HG03521 (cell line): ENCODE data around the gene FOLR2.
"Not testable (repeated sequence)": the region's sequence is repeated elsewhere in the genome, so short reads cannot be mapped to it uniquely, and the experiment has no call there.

Experiments
- ATAC-seq: cut with Tn5 transposase; IDR thresholded peaks from one replicate; pipeline ENCODE4 v1.9.1; 2021; ENCODE audit warnings: mild to moderate bottlenecking, moderate library complexity; ENCODE audit not compliant: unreplicated experiment

The FOLR2 gene

DNA sequence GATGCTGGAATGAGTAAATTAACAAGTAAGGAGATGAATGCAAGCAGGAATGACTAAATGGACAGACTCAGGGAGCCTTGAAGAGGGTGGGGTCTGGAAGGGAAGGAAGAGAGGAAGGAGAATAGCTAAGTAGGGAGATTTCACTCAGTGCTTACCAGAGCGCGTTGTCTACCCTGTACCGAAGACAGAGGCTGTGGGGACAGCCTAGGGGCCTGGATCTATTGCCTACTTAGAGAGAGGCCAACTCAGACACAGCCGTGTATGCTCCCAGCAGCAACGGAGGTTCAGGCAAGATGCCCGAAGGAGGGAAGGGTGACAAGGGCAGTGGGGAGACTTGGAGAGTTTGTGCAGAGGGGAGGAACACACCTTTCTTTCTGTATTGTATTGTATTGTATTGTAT lies at the start of gene FOLR2:
FOLR2 (plus strand) TSS at position 157 of the 400 bp plus-strand sequence. CDS start 1,791 bp downstream, outside the sequence.
- no peak for ATAC-seq

DNA sequence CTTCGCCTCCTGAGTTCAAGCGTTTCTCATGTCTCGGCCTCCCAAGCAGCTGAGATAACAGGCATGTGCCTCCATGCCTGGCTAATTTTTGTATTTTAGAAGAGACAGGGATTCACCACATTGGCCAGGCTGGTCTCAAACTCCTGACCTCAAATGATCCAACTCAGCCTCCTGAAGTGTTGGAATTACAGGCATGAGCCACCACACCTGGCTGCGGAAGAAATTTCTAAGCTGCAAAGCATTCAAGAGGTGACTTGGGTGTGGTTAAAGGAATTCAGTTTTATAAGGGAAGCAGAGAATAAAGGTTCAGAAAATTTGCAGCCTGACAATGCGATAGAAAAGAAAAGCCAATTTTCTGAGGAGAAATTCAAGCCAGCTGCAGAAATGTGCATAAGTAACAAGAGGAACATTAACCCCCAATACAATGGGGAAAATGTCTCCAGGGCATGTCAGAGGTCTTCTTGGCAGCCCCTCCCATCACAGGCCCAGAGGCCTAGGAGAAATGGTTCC lies 47.5 kb upstream of the FOLR2 start:
- ATAC-seq = not testable (repeated sequence)

- not testable (repeated sequence) for ATAC-seq
Measured at GRCh38 chr11:72169754-72170153, 46.8 kb upstream of the FOLR2 start.

GRCh38 chr11:72172043-72172442 lies 44.6 kb upstream of the FOLR2 start:
- not testable (repeated sequence) for ATAC-seq

DNA sequence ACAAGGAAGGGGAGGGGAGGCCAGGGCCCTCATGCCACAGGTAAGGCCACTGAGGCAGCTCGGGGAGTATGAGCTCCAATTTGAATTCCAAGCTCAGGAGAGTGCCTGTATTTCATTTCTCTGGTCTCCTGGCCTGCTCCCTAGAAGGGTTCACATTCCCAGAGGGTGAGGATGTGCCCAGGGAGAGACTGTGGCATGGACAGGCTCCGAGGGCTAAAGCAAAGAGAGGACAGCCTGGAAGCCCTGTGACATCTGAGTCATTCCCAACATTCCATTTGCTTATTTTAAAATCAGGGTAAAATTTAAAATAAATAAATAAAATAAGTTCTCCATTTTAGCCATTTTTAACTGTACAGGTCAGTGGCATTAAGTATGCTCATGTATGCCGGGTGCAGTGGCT lies 43.3 kb upstream of the FOLR2 start:
- ATAC-seq = no peak

GRCh38 chr11:72174302-72175070 lies 42.1 kb upstream of the FOLR2 start:
- no peak for ATAC-seq

DNA sequence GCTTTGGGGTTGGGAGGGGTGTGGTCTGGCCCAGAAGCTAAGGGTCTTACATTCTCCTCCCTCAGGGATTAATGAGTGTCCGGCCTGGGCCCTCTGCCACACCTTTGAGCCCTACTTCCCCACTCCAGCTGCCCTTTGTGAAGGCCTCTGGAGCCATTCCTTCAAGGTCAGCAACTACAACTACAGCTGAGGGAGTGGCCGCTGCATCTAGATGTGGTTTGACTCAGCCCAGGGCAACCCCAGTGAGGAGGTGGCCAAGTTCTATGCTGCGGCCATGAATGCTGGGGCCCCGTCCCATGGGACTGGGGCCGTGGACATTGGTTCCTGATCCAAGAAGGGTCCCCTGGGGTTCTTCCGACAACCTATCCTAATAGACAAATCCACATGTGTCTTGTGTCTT lies 38.9 kb upstream of the FOLR2 start:
- no peak for ATAC-seq

- ATAC-seq = no peak
Measured at GRCh38 chr11:72179049-72179803, 37.4 kb upstream of the FOLR2 start.

GRCh38 chr11:72179804-72180396 lies 36.7 kb upstream of the FOLR2 start:
- no peak for ATAC-seq

- not testable (repeated sequence) for ATAC-seq
Measured at GRCh38 chr11:72180892-72181552, 35.6 kb upstream of the FOLR2 start.

GRCh38 chr11:72181553-72181958 lies 35.0 kb upstream of the FOLR2 start:
- ATAC-seq = not testable (repeated sequence)

DNA sequence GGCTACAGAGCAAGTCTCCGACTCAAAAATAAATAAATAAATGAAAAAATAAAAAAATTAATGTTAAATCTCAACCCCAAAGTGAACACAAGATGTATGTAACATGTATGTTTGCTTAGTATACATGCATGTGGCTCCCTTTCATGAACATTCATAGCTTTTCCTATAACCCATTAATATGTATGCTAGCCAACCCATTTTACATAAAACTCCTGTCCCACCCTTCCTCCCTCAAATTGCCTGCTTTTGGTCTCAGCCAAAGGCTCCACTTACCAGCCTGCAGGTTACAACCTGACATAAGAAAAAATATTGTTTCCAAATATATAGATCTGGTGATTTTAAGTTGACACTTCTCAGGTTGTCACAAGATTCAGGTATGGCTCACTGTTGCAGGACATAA lies 28.3 kb upstream of the FOLR2 start:
- no peak for ATAC-seq

- no peak for ATAC-seq
Measured at GRCh38 chr11:72189455-72190250, 26.9 kb upstream of the FOLR2 start.

DNA sequence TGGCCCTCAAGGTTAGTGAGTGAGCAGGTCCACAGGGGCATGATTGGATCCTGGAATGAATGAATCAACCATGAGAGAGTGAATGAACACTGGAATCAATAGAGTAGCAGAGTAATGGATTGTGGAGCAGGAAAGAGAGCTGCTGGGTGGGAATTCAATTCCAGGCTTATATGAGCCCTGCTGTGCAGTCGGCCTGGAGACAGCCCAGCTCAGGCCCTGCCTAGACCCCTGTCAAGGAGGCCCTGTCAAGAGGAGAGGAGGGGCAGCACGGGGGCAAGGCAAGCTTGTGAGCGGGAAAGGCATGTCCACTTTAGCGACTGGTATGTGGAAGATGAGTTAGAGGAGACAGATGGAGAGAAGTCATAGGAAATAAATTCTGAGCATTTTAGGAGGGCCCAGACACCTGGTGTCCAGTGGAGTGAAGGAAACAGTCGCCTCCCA lies 25.9 kb upstream of the FOLR2 start:
- ATAC-seq = no peak

GRCh38 chr11:72191961-72192381 lies 24.6 kb upstream of the FOLR2 start, which contains the start of gene FOLR1:
TSS of gene FOLR1 (plus strand) at chr11:72192140. CDS start at chr11:72192174, 34 bp downstream.
- ATAC-seq = no peak

GRCh38 chr11:72195518-72196270 lies 20.9 kb upstream of the FOLR2 start:
- ATAC-seq = no peak

- not testable (repeated sequence) for ATAC-seq
Measured at GRCh38 chr11:72201445-72201844, 15.1 kb upstream of the FOLR2 start.

DNA sequence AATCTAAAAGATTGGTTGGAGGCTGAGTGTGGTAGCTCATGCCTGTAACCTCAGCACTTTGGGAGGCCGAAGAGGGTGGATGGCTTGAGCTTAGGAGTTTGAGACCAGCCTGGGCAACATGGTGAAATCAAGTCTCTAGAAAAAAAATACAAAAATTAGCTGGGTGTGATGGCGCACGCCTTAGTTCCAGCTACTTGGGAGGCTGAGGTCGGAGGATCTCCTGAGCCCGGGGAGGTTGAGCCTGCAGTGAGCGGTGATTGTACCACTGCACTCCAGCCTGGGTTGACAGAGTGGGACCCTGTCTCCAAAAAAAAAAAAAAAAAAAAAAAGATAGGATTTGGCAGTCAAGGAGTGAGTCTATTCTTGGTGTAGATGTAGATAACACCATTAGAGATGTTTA lies 14.0 kb upstream of the FOLR2 start:
- ATAC-seq = no peak

DNA sequence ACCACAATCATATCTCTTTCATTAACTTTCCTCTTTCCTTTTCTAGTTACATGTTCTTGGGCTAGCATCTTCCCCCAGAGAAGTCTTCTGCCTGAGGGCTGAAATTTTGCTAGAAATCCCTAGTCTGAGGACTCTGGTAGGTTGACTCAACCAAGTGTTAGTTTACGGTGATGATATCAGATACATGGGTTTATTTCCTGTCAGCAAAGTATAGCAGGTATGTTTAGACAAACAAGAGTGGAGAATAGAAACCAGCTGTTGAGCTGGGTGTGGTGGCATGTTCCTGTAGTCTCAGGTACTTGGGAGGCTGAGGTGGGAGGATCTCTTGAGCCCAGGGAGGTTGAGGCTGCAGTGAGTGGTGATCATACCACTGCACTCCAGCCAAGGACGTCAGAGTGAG lies 13.4 kb upstream of the FOLR2 start:
- no peak for ATAC-seq
